ENCODE results near the gene KLRC3.
"Not testable (repeated sequence)": the region's sequence is repeated elsewhere in the genome, so short reads cannot be mapped to it uniquely, and the experiment has no call there.

KLRC3 gene

GRCh38 chr12:10430623-10431022 lies 10.2 kb upstream of the KLRC3 start:
- H3K27me3 ChIP-seq (ENCODE audit: insufficient read depth, low read length); H3K36me3 ChIP-seq (ENCODE audit: insufficient read depth, low read length); H2AFZ ChIP-seq (ENCODE audit: low read depth, low read length); H3K9me3 ChIP-seq (ENCODE audit: low read length); H3K4me3 ChIP-seq (ENCODE audit: low read length); H3K4me1 ChIP-seq (ENCODE audit: insufficient read depth, low read length): not testable (repeated sequence)

DNA sequence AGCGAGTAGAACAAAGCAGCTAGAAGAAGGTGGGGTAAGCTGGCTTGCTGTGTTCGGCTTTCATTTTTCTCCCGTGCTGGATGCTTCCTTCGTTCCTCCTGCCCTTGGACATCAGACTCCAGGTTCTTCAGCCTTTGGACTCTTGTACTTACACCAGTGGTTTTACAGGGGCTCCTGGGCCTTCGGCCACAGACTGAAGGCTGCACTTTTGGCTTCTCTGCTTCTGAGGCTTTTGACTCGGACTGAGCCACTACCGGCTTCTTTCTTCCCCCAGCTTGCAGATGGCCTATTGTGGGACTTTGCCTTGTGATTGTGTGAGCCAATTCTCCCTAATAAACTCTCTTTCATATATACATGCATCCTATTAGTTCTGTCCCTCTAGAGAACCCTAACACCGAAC lies 5.5 kb upstream of the KLRC3 start:
- not testable (repeated sequence) for H3K36me3 ChIP-seq (ENCODE audit: insufficient read depth, low read length); H3K4me1 ChIP-seq (ENCODE audit: insufficient read depth, low read length); H2AFZ ChIP-seq (ENCODE audit: low read depth, low read length); H3K27me3 ChIP-seq (ENCODE audit: insufficient read depth, low read length); H3K9me3 ChIP-seq (ENCODE audit: low read length); H3K4me3 ChIP-seq (ENCODE audit: low read length)

DNA sequence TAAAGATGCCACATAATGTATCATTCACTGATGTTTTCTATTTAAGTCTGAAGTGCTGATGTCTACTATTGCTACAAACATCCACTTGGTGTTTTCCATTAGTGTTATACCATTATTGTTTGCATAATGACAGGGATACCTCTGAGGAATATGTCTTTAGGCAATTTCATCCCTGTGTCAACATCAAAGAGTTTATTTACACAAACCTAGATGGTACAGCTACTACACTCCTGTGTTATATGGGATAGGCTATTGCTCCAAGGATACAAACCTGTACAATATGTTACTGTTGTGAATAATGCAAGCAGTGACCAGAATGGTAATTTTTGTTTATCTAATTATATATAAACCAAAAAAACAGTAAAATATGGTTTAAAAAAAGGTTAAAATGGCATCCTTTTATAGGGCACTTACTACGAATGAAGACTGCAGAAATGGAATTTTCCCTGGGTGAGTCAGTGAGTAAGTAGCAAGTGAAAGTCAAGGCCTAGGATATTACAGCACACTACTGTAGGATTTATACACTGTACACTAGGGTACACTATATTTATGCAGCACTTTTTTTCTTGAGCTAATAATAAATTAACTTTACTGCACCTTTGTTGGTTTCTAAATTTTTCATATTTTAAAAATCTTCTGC lies 4.0 kb upstream of the KLRC3 start:
- H3K36me3 ChIP-seq (ENCODE audit: insufficient read depth, low read length); H3K4me3 ChIP-seq (ENCODE audit: low read length); H3K9me3 ChIP-seq (ENCODE audit: low read length); H3K4me1 ChIP-seq (ENCODE audit: insufficient read depth, low read length); H2AFZ ChIP-seq (ENCODE audit: low read depth, low read length); H3K27me3 ChIP-seq (ENCODE audit: insufficient read depth, low read length): not testable (repeated sequence)

DNA sequence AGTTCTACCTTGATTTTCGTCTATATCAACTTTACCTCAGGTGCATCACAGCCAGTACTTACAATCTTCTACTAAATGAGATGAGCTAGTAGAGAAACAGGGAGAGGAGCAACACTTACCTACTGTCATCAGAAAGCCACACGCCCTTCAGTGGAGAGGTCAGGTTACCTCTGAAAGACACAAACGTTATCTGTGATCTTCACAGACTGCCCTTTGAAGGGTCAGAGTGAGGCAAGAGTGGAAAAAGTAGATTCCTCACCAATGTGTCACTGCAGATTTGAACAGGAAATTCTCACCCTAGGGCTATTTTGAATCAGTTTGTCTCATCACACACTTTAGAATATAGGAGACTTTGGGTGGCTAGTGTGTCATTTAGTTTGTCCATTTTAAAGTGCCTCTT lies 1.8 kb upstream of the KLRC3 start:
- not testable (repeated sequence) for H3K4me3 ChIP-seq (ENCODE audit: low read length); H3K36me3 ChIP-seq (ENCODE audit: insufficient read depth, low read length); H3K9me3 ChIP-seq (ENCODE audit: low read length); H3K4me1 ChIP-seq (ENCODE audit: insufficient read depth, low read length); H3K27me3 ChIP-seq (ENCODE audit: insufficient read depth, low read length); H2AFZ ChIP-seq (ENCODE audit: low read depth, low read length)

- H3K4me3 ChIP-seq (ENCODE audit: low read length), result no peak within 1 kb of the TSS
- H3K36me3 ChIP-seq (ENCODE audit: insufficient read depth, low read length), result no peaks in the 10 kb centered on the region
- H3K4me1 ChIP-seq (ENCODE audit: insufficient read depth, low read length), result no peaks in the 10 kb centered on the region
- H3K27me3 ChIP-seq (ENCODE audit: insufficient read depth, low read length), result no peaks in the 10 kb centered on the region
- no peak within 1 kb of the TSS for H2AFZ ChIP-seq (ENCODE audit: low read depth, low read length)
- H3K9me3 ChIP-seq (ENCODE audit: low read length), result no peaks in the 10 kb centered on the region
Measured at GRCh38 chr12:10409392-10409791, 11.0 kb downstream of the KLRC3 start, which contains the start of gene KLRC4. TSS of gene KLRC4 (minus strand) at chr12:10409757. CDS start at chr12:10409575, 182 bp downstream.

DNA sequence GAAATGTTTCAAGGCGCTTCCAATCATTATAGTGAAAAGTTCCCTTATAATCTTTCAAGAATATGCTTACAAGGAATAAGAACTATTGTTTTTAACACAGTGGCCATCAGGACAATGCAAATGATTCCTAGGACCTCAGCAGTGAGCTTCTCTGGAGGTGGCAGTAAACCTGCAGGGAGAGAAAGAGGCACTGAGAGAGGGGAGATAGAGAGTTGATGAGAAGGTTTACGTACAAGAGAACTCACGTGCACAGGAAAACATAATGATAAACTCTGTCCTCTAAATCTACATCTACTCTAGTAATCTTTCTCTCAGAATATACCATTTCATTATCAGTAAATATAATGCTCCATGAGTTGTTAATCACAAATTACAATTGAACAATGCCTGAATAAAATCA lies 11.6 kb downstream of the KLRC3 start:
- no peaks in the 10 kb centered on the region for H3K9me3 ChIP-seq (ENCODE audit: low read length)
- no peaks in the 10 kb centered on the region for H3K27me3 ChIP-seq (ENCODE audit: insufficient read depth, low read length)
- no peaks in the 10 kb centered on the region for H3K4me1 ChIP-seq (ENCODE audit: insufficient read depth, low read length)
- no peak overlapping the region for H3K4me3 ChIP-seq (ENCODE audit: low read length)
- no peaks in the 10 kb centered on the region for H3K36me3 ChIP-seq (ENCODE audit: insufficient read depth, low read length)
- no peak overlapping the region for H2AFZ ChIP-seq (ENCODE audit: low read depth, low read length)

- no peaks in the 10 kb centered on the region for H3K27me3 ChIP-seq (ENCODE audit: insufficient read depth, low read length)
- H3K36me3 ChIP-seq (ENCODE audit: insufficient read depth, low read length), result no peaks in the 10 kb centered on the region
- H2AFZ ChIP-seq (ENCODE audit: low read depth, low read length), result no peak overlapping the region
- no peaks in the 10 kb centered on the region for H3K9me3 ChIP-seq (ENCODE audit: low read length)
- H3K4me3 ChIP-seq (ENCODE audit: low read length), result no peak overlapping the region
- H3K4me1 ChIP-seq (ENCODE audit: insufficient read depth, low read length), result no peaks in the 10 kb centered on the region
Measured at GRCh38 chr12:10406725-10407124, 13.7 kb downstream of the KLRC3 start.

GRCh38 chr12:10405294-10405693 lies 15.1 kb downstream of the KLRC3 start:
- Histone ChIP-seq H2AFZ (ENCODE audit: low read depth, low read length) (no peak overlapping the region), H3K27me3 (ENCODE audit: insufficient read depth, low read length) (no peaks in the 10 kb centered on the region), H3K4me1 (ENCODE audit: insufficient read depth, low read length) (no peaks in the 10 kb centered on the region), H3K4me3 (ENCODE audit: low read length) (no peak overlapping the region), H3K9me3 (ENCODE audit: low read length) (no peaks in the 10 kb centered on the region), H3K36me3 (ENCODE audit: insufficient read depth, low read length) (no peaks in the 10 kb centered on the region)

DNA sequence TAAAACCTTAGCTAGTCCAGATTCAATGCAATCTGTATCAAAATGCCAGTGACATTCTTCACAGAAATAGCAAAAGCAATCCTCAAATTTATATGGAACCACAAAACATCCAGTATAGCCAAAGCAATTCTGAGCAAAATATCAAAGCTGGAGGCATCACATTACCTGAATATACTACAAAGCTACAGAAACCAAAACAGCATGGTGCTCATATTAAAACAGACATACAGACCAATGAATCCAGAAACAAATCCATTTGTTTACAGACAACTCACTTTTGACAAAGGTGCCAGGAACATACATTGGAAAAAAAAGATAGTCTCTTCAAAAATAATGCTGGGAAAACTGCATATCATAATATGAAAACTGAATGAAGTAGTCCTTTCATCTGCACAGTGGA lies 15.6 kb downstream of the KLRC3 start:
- Histone ChIP-seq H3K4me1 (ENCODE audit: insufficient read depth, low read length) (no peaks in the 10 kb centered on the region), H3K27me3 (ENCODE audit: insufficient read depth, low read length) (no peaks in the 10 kb centered on the region), H3K9me3 (ENCODE audit: low read length) (no peaks in the 10 kb centered on the region), H3K4me3 (ENCODE audit: low read length) (no peak overlapping the region), H3K36me3 (ENCODE audit: insufficient read depth, low read length) (no peaks in the 10 kb centered on the region), H2AFZ (ENCODE audit: low read depth, low read length) (no peak overlapping the region)

DNA sequence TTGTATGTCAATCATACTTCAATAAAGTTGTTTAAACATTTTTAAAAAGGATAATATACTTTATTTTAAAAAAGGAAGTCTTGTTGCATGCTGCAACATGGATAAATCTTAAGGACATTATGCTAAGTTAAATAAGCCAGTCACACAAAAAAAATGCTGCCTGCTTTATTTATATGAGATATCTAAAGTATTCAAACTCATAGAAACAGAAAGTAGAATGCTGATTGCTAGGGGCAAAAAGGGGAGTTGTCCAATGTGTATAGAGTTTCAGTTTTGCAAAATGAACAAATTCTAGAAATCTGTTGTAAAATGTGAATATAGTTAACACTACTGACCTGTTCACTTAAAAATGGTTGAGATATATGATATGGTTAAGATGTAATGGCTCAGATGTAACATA lies 19.6 kb downstream of the KLRC3 start:
- Histone ChIP-seq H2AFZ (ENCODE audit: low read depth, low read length) (no peak overlapping the region), H3K4me1 (ENCODE audit: insufficient read depth, low read length) (no peaks in the 10 kb centered on the region), H3K27me3 (ENCODE audit: insufficient read depth, low read length) (no peaks in the 10 kb centered on the region), H3K36me3 (ENCODE audit: insufficient read depth, low read length) (no peaks in the 10 kb centered on the region), H3K9me3 (ENCODE audit: low read length) (no peaks in the 10 kb centered on the region), H3K4me3 (ENCODE audit: low read length) (no peak overlapping the region)

- Histone ChIP-seq H3K9me3 (ENCODE audit: low read length) (no peaks in the 10 kb centered on the region), H2AFZ (ENCODE audit: low read depth, low read length) (no peak overlapping the region), H3K36me3 (ENCODE audit: insufficient read depth, low read length) (no peaks in the 10 kb centered on the region), H3K4me3 (ENCODE audit: low read length) (no peak overlapping the region), H3K27me3 (ENCODE audit: insufficient read depth, low read length) (no peaks in the 10 kb centered on the region), H3K4me1 (ENCODE audit: insufficient read depth, low read length) (no peaks in the 10 kb centered on the region)
Measured at GRCh38 chr12:10398168-10398567, 22.2 kb downstream of the KLRC3 start.

DNA sequence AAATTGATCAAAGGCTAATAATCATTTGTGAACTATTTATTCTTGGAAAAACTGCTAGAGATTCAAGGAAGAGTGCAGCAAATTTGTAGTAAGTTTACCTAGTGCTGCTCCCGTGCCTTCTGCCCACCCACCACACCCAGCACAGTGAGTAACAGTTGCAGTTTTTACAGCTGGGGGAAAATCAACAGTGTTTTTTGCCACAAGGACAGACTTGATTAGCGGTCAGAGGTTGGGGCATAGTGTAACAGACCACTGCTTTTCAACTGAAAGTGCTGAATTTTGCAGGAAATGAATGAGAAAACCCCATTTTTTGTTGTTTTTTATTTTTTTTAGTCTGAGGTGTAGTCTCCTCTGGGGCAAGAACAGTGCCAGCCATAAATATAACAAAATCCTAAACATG lies 23.1 kb downstream of the KLRC3 start:
- no peaks in the 10 kb centered on the region for H3K9me3 ChIP-seq (ENCODE audit: low read length)
- H2AFZ ChIP-seq (ENCODE audit: low read depth, low read length), result no peak overlapping the region
- H3K4me3 ChIP-seq (ENCODE audit: low read length), result no peak overlapping the region
- H3K36me3 ChIP-seq (ENCODE audit: insufficient read depth, low read length), result no peaks in the 10 kb centered on the region
- no peaks in the 10 kb centered on the region for H3K27me3 ChIP-seq (ENCODE audit: insufficient read depth, low read length)
- no peaks in the 10 kb centered on the region for H3K4me1 ChIP-seq (ENCODE audit: insufficient read depth, low read length)

GRCh38 chr12:10396176-10396575 lies 24.2 kb downstream of the KLRC3 start:
- not testable (repeated sequence) for H3K36me3 ChIP-seq (ENCODE audit: insufficient read depth, low read length); H3K4me3 ChIP-seq (ENCODE audit: low read length); H2AFZ ChIP-seq (ENCODE audit: low read depth, low read length); H3K9me3 ChIP-seq (ENCODE audit: low read length); H3K27me3 ChIP-seq (ENCODE audit: insufficient read depth, low read length); H3K4me1 ChIP-seq (ENCODE audit: insufficient read depth, low read length)

GRCh38 chr12:10395390-10395998 lies 24.9 kb downstream of the KLRC3 start:
- Histone ChIP-seq H2AFZ (ENCODE audit: low read depth, low read length) (no peak overlapping the region), H3K4me3 (ENCODE audit: low read length) (no peak overlapping the region), H3K9me3 (ENCODE audit: low read length) (no peaks in the 10 kb centered on the region), H3K27me3 (ENCODE audit: insufficient read depth, low read length) (no peaks in the 10 kb centered on the region), H3K4me1 (ENCODE audit: insufficient read depth, low read length) (no peaks in the 10 kb centered on the region), H3K36me3 (ENCODE audit: insufficient read depth, low read length) (no peaks in the 10 kb centered on the region)
